HG02938 (cell line): Measurements from ENCODE around the gene VIPR2.
"Not testable (repeated sequence)": the region's sequence is repeated elsewhere in the genome, so short reads cannot be mapped to it uniquely, and the experiment has no call there.

Experiments
- ATAC-seq: cut with Tn5 transposase; IDR thresholded peaks from one replicate; pipeline ENCODE4 v1.9.1; 2021; ENCODE audit warnings: mild to moderate bottlenecking, moderate library complexity; ENCODE audit not compliant: unreplicated experiment

The VIPR2 gene

DNA sequence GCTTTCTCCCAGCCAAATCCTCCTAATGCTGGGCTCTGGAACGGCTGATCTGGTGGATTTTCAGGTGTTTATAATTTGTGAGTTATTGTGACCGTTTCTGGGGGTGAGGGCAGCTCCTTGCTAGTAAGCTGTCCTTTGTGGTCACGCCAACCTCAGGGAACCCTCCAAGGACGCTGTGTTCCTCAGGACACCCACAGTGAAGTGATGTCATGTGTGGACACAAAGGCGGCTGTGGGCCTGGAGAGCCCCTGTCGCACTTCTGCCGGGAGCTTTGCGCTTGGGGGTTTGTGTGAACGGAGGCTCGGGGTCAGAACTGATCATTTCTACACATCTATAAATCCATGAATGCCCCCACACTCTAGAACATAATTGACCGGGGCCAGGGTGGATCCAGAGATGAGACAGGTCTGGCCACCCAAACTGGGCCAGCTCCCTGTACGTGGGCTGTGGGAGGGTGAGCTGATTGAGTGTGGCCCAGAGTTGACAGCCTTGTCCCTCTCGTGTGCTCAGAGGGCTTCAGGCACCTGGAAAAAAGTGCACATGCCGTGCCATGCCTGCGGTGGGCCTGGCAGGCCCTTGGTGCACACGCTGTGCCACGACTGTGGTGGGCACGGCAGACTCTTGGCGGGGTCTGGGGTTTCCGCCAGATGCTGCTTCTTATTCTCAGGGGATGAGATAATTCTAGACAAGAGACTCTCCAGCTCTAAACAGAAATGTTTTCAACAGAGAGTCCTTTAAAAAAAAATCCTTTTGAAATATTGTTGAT, 130.2 kb downstream of the VIPR2 start:
- ATAC-seq, result no peak

DNA sequence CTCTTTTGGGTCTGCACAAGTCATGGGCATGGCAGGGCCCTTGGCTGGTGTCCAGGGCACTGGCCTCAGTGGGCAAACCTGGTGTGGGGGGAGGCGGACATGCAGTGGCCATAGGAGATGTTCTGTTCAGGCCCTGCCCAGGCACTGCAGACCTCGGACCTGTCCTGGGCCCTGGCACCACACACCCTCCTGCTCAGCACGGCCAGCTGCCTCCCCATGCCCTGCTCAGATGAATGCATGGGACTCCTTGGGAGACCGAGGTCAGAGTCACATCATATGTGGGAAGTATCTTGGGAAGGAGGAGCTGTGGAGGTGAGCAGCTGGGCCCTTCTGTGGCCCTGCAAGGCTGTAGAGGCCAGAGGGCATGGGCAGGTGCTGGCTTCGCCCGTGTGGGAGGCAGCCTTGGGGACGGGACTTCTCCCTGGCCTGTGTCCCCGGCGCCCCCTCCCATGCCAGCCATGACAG, 130.8 kb downstream of the VIPR2 start:
- no peak for ATAC-seq

DNA sequence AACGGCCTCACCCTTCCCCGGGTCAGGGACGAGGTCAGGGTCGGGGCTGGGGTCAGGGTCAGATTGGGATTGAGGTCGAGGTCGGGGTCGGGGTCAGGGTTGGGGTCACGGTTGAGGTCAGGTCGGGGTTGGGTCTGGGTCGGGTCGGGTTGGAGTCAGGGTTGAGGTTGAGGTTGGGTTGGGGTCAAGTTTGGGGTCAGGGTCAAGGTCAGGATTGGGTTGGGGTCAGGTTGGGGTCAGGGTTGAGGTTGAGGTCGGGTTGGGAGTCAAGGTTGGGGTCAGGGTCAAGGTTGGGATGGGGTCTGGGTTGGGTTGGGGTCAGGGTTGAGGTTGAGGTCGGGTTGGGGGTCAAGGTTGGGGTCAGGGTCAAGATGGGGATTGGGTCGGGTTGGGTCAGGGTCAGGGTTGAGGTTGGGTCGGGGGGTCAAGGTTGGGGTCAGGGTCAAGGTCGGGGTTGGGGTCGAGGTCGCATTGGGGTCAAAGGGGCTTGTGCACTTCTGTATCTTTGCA, 131.4 kb downstream of the VIPR2 start:
- ATAC-seq, result no peak

DNA sequence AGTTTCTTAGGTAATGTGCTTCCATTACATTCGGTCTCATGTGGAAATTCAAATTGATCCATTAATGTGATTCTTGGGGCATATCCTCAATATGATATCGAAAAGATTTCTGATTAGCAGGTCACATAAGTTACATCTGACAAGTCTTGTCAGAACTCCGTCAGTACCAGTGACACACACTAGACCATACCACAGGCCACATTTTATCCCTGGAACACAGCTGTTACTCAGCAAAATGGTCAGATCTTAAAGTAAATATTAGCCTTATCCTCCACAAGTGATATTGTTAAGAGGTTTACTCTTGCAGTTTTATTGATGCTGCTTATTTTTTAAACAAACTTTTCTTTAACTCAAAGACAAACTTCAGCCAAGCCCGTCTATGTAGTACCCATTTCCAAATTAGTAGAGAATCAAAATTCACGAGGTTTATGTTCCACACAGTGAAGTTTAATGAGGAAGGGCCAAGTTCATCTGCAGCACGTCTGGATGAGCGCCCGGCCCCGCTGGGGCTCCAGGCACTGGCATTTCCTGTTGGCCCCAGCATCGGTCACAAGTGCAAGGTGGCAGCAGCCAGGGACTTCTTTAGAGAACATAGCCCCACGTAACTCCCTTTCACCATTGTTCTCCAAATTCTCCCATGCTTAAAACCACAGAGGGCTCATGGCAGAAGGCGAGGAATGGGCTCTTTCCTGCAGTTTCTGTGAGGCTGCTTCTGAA, 132.2 kb downstream of the VIPR2 start:
- ATAC-seq, result no peak

DNA sequence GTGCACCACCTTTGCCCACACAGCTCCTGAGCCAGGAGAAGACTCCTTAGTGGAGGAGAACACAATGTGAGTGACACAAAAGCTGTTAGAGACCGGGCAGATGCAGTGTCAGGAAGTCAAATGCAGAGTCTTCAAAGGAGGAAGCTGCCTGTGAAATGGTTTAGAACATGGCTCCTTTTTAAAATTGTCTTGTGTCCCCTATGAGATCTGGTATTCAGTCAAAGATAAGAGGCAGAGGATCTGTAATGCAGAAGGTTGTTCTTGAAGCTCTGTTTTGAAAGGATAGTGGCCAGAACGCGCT, 133.0 kb downstream of the VIPR2 start:
- no peak for ATAC-seq

DNA sequence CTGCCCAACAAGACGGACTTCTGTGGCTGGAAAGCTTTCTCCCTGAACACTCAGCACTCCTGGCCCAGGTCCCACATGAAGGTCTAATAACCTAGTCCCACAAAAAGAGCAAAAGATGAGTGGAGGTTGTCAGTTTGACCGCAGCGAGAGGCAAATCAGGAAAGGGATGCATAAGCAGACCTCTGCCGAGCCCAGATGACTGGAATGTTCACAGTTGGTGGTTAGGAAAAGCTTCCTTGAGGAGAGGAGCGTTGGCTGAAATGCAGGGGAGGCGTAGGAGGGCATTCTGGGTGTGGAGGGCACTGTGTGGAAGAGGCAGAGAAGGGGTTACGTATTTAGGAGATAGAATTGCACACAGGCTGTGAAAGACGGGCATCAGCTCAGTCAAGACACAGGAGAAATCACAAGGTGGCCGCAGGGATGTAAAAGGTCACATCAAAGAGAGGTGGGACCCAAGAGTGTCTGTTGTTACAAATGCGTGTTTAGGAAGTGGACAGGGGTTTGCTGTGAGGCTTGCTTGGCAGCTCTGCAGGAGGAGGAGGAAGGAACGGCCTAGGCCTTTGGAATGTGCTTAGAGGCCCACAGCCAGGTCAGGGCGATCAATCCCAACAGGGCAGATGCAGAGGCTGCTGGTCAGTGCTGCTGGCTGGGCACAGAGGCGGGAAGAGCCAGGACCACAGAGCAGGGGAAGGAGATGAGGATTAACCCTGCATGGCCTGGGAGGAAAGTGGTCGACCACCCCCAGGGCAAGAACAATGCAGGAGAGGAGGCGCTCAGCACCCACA, 133.5 kb downstream of the VIPR2 start:
- ATAC-seq, result no peak

DNA sequence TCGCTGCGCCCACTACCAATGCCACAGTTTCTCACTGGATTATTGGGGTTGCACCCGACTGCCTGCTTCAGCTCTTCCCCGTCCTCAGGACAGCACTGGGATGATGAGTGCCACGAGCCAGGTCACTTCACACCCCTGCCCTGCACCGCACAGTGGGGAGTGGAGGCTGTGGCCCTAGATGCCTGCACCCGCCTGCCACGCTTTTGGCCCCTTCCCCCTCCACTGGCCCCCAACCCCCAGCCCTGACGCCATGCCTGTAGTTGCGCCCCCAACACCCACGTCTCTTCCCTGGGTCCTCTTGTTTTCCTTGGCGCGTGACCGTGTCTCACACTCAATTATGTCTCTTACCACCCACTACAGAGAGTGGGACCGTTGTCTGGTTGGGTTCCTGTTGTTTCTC, 134.3 kb downstream of the VIPR2 start:
- ATAC-seq, result no peak

DNA sequence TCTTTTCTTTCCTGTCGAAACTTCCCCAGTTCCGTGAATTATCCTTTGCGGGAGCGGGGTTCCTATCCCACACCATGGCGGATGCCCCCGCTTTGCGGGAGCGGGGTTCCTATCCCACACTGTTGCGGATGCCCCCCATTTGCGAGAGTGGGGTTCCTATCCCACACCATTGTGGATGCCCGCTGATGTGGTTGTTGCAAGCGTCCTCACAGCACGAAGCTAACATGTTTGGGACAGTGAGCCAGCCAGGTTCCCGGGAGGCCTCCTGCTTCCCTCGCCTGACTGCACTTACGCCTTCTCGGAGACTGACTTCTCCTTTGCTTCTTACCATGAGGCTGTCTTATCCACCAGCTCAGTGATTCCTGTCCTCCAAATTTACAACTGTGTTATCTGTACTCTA, 134.7 kb downstream of the VIPR2 start:
- ATAC-seq, result no peak

DNA sequence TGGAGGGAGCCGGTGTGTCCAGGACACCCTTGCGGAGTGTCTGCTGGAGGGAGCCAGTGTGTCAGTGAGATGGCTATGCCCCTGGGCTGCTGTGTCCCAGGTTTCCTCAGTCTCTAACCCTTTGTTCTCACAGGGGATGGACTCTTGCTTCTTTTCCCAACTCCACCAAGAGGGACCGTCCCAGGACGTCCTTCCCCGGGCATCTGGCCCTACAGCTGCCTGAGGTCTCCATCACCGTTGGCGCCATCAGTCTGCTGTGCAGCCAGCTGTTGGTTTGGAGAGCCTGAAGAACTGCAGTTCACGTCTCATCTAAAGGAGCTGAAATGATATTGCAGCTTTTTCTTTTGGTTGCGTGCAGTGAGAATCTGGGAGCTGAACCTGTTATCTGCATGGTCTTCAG, 136.2 kb downstream of the VIPR2 start:
- ATAC-seq, result no peak

DNA sequence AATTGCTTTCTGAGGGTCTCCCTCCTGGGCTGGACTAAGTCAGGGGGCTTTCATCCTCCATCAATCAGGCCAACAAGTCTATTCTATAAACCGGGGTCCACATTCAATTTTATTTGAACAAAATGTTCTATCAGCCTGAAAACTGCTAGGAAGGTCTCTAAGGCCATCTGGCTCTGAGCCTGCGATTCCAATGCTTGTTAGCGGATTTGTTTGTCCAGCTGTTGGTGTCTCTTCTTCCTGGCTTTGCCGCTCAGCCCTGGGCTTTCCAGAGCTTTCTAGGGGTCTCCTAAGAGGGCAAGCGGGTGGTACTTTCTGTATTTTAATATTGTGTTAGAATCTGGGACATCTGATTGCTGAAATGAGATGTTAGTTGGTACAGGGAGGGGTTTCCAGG, 136.7 kb downstream of the VIPR2 start:
- no peak for ATAC-seq

DNA sequence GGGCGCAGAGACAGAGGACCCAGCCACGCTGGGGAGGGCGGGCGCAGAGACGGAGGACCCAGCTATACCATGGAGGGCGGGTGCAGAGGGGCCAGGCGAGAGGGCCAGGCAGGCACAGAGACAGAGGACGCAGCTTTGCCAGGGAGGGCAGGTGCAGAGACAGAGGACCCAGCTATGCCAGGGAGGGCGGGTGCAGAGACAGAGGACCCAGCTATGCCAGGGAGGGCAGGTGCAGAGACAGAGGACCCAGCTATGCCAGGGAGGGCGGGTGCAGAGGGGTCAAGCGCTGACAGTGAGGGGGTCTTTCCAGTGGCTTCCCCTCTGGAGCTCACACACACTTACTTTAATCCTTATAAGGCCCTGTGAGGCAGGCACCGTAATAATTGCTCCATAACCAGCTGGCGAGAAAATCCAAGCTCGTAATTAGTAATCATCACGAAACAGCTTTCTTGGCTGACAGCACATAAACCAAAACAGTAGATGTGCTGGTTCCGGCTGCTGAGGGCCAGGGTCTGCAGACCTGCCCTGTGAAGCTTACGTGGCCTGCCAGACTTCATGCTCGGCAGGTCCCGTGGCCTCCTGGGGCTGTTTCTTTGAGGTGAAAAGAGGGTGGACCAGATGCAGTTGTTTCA, 137.2 kb downstream of the VIPR2 start:
- no peak for ATAC-seq

DNA sequence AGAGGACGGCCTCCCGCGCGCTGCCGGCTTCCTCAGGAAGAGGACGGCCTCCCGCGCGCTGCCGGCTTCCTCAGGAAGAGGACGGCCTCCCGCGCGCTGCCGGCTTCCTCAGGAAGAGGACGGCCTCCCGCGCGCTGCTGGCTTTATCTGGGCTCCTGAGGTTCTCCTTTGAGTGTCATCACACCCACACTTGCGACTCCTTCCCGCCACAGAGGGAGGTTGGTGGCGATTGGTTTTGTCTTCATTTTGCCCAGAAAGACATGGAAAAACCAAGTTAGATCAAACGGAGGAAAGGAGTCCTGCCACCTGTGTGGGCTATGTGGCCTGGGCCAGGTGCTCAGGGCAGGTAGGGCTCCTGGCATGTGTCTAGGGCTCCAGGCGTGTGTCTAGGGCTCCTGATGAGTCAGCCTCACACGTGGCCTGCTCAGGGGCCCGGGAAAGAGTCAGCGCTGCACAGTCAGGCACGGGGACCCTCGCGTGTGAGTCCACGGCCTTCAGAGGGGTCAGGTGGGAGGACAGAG, 138.0 kb downstream of the VIPR2 start:
- no peak for ATAC-seq

DNA sequence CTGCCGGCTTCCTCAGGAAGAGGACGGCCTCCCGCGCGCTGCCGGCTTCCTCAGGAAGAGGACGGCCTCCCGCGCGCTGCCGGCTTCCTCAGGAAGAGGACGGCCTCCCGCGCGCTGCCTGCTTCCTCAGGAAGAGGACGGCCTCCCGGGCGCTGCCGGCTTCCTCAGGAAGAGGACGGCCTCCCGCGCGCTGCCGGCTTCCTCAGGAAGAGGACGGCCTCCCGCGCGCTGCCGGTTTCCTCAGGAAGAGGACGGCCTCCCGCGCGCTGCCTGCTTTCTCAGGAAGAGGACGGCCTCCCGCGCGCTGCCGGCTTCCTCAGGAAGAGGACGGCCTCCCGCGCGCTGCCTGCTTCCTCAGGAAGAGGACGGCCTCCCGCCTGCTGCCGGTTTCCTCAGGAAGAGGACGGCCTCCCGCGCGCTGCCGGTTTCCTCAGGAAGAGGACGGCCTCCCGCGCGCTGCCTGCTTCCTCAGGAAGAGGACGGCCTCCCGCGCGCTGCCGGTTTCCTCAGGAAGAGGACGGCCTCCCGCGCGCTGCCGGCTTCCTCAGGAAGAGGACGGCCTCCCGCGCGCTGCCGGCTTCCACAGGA, 138.6 kb downstream of the VIPR2 start:
- ATAC-seq, result not testable (repeated sequence)

DNA sequence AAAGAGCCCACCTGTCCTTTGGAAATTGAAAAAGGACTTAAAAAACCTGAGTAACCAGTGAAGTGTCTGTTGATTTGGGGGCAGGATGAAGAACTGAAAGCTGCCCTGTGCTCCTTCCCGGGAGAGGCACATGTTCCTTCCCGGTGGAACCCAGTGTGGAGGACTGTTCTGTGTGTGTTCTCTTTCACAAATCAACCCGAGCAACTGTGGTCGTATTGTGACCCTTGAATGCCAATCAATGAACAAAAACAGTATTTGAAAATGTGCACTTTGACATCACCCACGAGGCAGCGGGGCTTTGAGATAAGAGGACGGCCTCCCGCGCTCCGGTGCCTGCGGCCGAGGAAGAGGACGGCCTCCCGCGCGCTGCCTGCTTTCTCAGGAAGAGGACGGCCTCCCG, 139.0 kb downstream of the VIPR2 start:
- no peak for ATAC-seq

DNA sequence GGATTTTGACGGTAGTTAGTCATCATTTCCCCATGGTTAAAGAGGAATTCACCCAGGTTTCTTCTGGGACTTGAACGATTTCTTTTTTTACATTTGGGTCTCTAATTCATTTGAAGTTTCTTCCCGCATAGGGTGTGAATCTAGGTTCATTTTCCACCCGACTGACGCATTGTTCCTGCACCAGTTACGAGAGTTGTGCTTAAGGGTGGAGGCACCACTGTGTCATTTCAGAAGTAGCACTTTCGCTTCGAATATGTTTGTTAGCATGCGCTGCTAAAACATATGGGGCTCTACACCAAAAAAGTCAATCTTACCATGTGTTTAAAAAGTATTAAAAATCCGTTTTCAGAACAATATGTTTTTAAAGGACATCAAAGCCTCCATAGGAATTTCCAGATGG, 140.3 kb downstream of the VIPR2 start:
- no peak for ATAC-seq

DNA sequence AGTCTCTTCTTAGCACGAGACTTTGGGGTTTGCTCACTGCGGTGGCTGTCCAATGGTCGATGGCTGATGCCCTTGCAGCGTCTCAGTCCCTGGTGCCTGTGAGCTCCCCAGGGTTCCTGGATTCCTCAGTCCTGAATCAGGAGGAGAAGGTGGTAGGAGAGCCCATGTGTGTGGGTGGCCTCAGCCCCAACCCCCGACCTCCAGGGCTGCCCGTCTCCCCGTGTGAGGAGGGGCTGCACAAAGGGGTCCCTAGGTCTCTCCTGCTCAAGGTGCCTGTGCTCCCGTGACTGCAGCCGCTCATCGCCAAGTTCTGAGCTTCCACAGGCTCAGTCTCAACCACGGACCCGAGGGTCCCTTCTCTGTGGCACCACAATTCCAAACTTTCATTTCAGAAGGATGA, 142.9 kb downstream of the VIPR2 start:
- ATAC-seq, result no peak

DNA sequence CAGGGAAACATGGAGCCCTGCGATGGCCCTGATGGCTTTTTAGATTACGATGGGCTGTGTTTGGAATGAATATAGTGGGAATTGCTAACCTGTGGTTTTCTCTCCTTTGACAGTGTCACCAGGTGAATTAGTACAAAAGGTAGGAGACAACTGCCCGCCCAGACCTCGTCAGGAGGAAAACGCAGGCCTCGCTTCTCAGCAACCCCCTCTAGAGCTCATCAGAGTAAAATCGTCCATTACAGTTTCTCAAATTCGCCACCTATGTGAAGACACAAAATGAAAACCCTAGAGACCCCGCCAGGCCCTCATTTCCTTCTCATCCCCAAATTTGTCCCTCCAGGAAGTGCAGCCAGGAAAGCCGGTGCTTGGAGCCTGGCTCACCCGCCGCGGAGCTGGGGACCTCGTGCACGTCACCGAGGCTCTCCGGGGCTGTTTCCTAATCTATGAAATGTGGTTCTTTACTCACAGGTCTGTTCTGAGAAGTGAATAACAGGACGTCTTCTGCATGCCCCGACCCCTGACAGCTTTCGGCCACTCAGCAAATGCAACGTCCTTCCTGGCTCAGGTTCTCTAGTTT, 143.7 kb downstream of the VIPR2 start:
- no peak for ATAC-seq

DNA sequence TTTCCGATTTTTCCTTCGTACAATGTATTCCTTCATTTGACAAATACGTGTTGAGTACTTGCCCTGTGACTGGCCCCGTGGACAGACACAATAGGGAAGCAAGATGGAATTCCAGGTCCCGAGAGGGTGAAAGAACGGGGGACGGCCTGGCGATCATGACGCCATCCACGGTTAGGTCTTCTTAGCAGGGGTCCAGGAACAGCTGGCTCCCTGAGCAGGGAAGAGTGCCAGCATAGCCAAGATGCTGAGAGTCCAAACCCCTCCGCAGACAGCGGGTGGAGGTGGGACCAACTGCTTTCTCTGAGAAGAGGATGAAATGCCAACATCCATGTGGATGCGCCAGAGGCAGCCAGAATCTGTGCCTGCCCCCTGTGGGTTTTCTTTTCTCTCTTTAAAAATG, 144.6 kb downstream of the VIPR2 start:
- no peak for ATAC-seq

DNA sequence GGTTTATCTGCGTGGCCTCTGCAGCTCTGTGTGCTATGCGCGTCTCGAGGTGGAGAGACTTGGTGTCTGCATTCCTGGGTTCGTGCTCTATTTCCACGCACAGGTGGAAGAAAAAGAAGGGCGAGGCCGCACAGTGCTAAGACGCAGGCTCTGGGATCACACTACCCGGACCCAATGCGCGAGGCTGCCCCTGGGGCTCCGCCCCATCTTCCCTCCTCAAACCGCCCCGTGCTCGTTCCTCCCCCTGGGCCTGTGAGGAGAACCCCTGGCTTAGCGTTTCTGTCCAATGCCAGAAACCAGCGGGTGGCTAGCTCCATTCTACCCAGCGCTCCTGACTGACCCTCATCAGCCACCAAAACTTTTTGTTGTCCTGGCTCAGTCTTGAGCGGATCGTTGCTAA, 145.2 kb downstream of the VIPR2 start:
- ATAC-seq, result no peak

DNA sequence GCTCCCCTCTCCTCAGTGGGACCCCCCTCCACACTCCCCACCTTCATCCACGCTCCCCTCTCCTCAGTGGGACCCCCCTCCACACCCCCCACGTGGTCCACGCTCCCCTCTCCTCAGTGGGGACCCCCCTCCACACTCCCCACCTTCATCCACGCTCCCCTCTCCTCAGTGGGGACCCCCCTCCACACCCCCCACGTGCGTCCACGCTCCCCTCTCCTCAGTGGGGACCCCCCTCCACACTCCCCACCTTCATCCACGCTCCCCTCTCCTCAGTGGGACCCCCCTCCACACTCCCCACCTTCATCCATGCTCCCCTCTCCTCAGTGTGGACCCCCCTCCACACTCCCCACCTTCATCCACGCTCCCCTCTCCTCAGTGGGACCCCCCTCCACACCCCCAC, 146.4 kb downstream of the VIPR2 start:
- not testable (repeated sequence) for ATAC-seq
